K562 (cell line): ENCODE data around the gene LIF. TPM values are rescaled to one million over a fixed set of nuclear protein-coding genes. Genes with fewer than 3 reads are reported as not detected.

Experiments
- ATAC-seq: fragments of 200-7000 bp; cut with Tn5 transposase; 3 replicates; pipeline ENCODE4 v1.9.1; 2020; ENCODE audit warnings: moderate library complexity
- BruUV-seq: library from RNA; stranded (reverse); fragments of 400-500 nt; replicated peaks from 2 replicates; lab custom pipeline; 2021; lab: Mats Ljungman, UMichigan
- CTCF ChIA-PET: fragments of 300-600 bp; formaldehyde crosslinking; extraction: SDS; loops from one replicate; lab custom pipeline; 2021; ENCODE audit warnings: low intra/inter-chr PET ratio; lab: Yijun Ruan, JAX
- POLR2A ChIA-PET: fragments of 300-600, 350-650 bp; sonication (Branson Sonifier 250); formaldehyde crosslinking; extraction: SDS; loops from one replicate; lab custom pipeline; 2021; ENCODE audit warnings: antibody characterized with exemption, inconsistent platforms; lab: Yijun Ruan, JAX
- DNase-seq, 4 experiments: peaks; one replicate each; pipeline versions ENCODE4 v3.0.0 to v3.0.0-alpha.2; 2011 to 2018; ENCODE audit warnings: low spot score in 3 of 4, mixed read lengths in 3 of 4; ENCODE audit errors: extremely low read depth in 1 of 4
- FAIRE-seq: peaks from 2 replicates; lab custom pipeline; 2011; peaks lifted over from hg19 to GRCh38; lab: Jason Lieb, UNC
- H2AFZ ChIP-seq: 2 replicates; pipeline ENCODE4 v1.6.0; 2011; ENCODE audit warnings: low read depth, low read length, control low read depth, inconsistent platforms
- H3K27ac ChIP-seq: fragments of 200-600 bp; 3 replicates; pipeline ENCODE4 v1.8.0; 2011; ENCODE audit warnings: low read depth, mild to moderate bottlenecking, control low read depth, inconsistent platforms, low read length, moderate library complexity, mixed read lengths; ENCODE audit errors: extremely low read depth
- H3K27me3 ChIP-seq, 2 experiments: fragments of 300-600 bp in 1 of 2; 2 replicates in 1 of 2; 3 replicates in 1 of 2; pipeline versions ENCODE4 v1.6.0 to v1.8.0; 2011; ENCODE audit warnings: inconsistent platforms in 2 of 2, low read length in 2 of 2, mild to moderate bottlenecking in 1 of 2, mixed read lengths in 1 of 2, moderate library complexity in 1 of 2; ENCODE audit not compliant: control insufficient read depth in 2 of 2, insufficient read depth in 2 of 2
- H3K36me3 ChIP-seq: fragments of 300-600 bp; 3 replicates; pipeline ENCODE4 v1.8.0; 2011; ENCODE audit warnings: mild to moderate bottlenecking, low read length, inconsistent platforms; ENCODE audit not compliant: control insufficient read depth, insufficient read depth
- H3K4me1 ChIP-seq, 2 experiments: fragments of 200-600 bp in 1 of 2; replicated peaks in 1 of 2; 2 replicates in 1 of 2; 3 replicates in 1 of 2; pipeline versions ENCODE4 v1.5.1 to v1.8.0; 2011; ENCODE audit warnings: inconsistent platforms in 2 of 2, low read length in 2 of 2, mild to moderate bottlenecking in 1 of 2, mixed read lengths in 1 of 2, moderate library complexity in 1 of 2; ENCODE audit not compliant: control insufficient read depth in 2 of 2, insufficient read depth in 2 of 2
- H3K4me2 ChIP-seq: 2 replicates; pipeline ENCODE4 v1.6.1; 2011; ENCODE audit warnings: low read length, control low read depth, inconsistent platforms, mixed read lengths; ENCODE audit not compliant: insufficient read depth
- H3K4me3 ChIP-seq: fragments of 200-600 bp; sonication (generic), shearing (Covaris generic); 2 replicates; pipeline ENCODE4 v1.5.1; 2016; ENCODE audit warnings: control low read depth, inconsistent platforms
- H3K79me2 ChIP-seq: fragments of 200-600 bp; 3 replicates; pipeline ENCODE4 v1.8.0; 2011; ENCODE audit warnings: low read length, inconsistent platforms; ENCODE audit not compliant: control insufficient read depth, insufficient read depth
- H3K9ac ChIP-seq, 2 experiments: 2 replicates each; pipeline versions ENCODE4 v1.6.0 to v1.6.1; 2011; ENCODE audit warnings: low read depth in 2 of 2, low read length in 2 of 2, control low read depth in 1 of 2, inconsistent platforms in 1 of 2, mild to moderate bottlenecking in 1 of 2, mixed read lengths in 1 of 2; ENCODE audit not compliant: insufficient read depth in 1 of 2
- H3K9me1 ChIP-seq: one replicate; pipeline ENCODE4 v1.6.0; 2011; ENCODE audit warnings: inconsistent platforms, mild to moderate bottlenecking, low read length, moderate library complexity; ENCODE audit not compliant: control insufficient read depth, insufficient read depth
- H3K9me3 ChIP-seq: replicated peaks from 2 replicates; pipeline ENCODE4 v1.5.1; 2011; ENCODE audit warnings: low read depth, low read length, inconsistent platforms; ENCODE audit not compliant: control insufficient read depth, insufficient read depth
- H4K20me1 ChIP-seq: replicated peaks from 2 replicates; pipeline ENCODE4 v1.6.1; 2011; ENCODE audit warnings: low read length, inconsistent platforms, mixed read lengths; ENCODE audit not compliant: control insufficient read depth, insufficient read depth
- DNMT1 ChIP-seq: fragments of 450-650 bp; IDR thresholded peaks from 2 replicates; pipeline ENCODE4 v1.6.1; 2016; ENCODE audit warnings: antibody characterized with exemption, mild to moderate bottlenecking
- FOXK2 ChIP-seq, 2 experiments: fragments of 450-650 bp; IDR thresholded peaks in 1 of 2; conservative IDR thresholded peaks in 1 of 2; 2 replicates each; pipeline ENCODE4 v1.6.1; 2016; ENCODE audit warnings: low read depth in 2 of 2, mild to moderate bottlenecking in 1 of 2
- SMAD1 ChIP-seq: fragments of 150-350 bp; IDR thresholded peaks from 2 replicates; pipeline ENCODE4 v1.6.1; 2014; ENCODE audit warnings: low read length, low read depth; ENCODE audit not compliant: partially characterized antibody
- ZFP30 ChIP-seq: fragments of 250-450 bp; sonication (Bioruptor Pico); IDR thresholded peaks from 2 replicates; pipeline ENCODE4 v1.8.0; 2022; ENCODE audit warnings: moderate library complexity, mild to moderate bottlenecking, inconsistent platforms, borderline replicate concordance
- ZKSCAN1 ChIP-seq: fragments of 150-350 bp; IDR thresholded peaks from 2 replicates; pipeline ENCODE4 v1.6.1; 2016; ENCODE audit warnings: low read depth, low read length
- ZNF407 ChIP-seq: fragments of 450-650 bp; IDR thresholded peaks from 2 replicates; pipeline ENCODE4 v1.6.1; 2016; ENCODE audit warnings: low read depth
- WGBS: fragments of 100-300 bp; shearing (Covaris generic); methylation state at CpG from one replicate; pipeline ENCODE4 v1.1.6; 2016; ENCODE audit warnings: low coverage, mixed read lengths; ENCODE audit not compliant: insufficient coverage; ENCODE audit errors: missing lambda C conversion rate; 5-methylcytosine and 5-hydroxymethylcytosine counted together
- in situ Hi-C: fragments of 300-500 bp; cut with MboI; formaldehyde crosslinking; loops from 4 replicates; pipeline ENCODE4 v1.15.0; 2018; ENCODE audit warnings: inconsistent platforms, mixed read lengths
- intact Hi-C: fragments of 100-400 bp; cut with micrococcal nuclease; formaldehyde crosslinking; loops from 2 replicates; pipeline ENCODE4 v1.14.2; 2022
- polyA plus RNA-seq, 8 experiments: library from polyadenylated mRNA; depleted of rRNA in 4 of 8; stranded (reverse) in 5 of 8; unstranded in 3 of 8; fragments of >200 nt; fragmentation: Nextera tagmentation in 2 of 8; fragmentation: Illumina TruSeq in 1 of 8; extraction: Ambion mirVana in 2 of 8; extraction: Trizol in 1 of 8; gene quantifications; 2 replicates each; pipeline versions ENCODE4 v1.2.1 to v1.2.3, GENCODE V29; 2011 to 2014; ENCODE audit warnings: inconsistent platforms in 1 of 8, missing spikeins in 1 of 8
- total RNA-seq, 7 experiments: library from RNA; depleted of rRNA in 6 of 7; stranded (reverse); fragments of >200 nt in 6 of 7; fragmentation: Illumina TruSeq in 2 of 7; extraction: Trizol in 2 of 7; gene quantifications; 2 replicates each; pipeline versions ENCODE4 v1.2.1 to v1.2.3, GENCODE V29; 2011 to 2021; ENCODE audit warnings: low replicate concordance in 1 of 7
- TF ChIP-seq, protein P1 (sequence below): sonication (generic); formaldehyde crosslinking; IDR thresholded peaks from 2 replicates; pipeline ENCODE4 v1.8.0; 2022; ENCODE audit warnings: missing genetic modification reagents, mild to moderate bottlenecking, borderline replicate concordance

Gene LIF
- total and polyA plus RNA-seq, 9 of the 15 experiments (the other 6 are each of a cell fraction or from before 2014, with no cell fraction given), result 0.05 to 0.39 (median 0.18) TPM; not detected in 3

DNA sequence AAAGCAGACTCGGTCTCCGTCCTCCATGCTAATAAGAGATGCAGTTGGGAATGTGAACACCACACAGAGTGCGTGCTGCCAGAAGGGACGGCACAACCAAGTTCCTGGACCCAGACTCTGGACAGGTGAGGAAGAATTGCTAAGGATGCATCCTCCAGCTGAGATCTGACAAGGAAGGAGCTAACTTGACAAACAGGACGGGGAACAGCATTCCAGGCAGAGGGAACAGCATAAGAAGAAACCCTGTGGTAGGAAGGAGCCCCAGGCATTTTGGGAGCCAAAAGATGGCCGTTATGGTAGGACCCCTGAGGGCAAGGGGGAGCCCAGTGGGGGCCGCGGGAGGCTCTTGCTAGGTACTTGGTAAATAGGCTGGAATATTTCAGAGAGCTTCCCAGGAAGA is 14.1 kb upstream of the LIF start (continued):
- TF ChIP-seq FOXK2 (conservative IDR thresholded peaks at IDR 0.05 in 1 of 2, IDR thresholded peaks at IDR 0.05 in 1 of 2; ENCODE audit: low read depth in 2 of 2), result no peak
- TF ChIP-seq, all 486 proteins: peak for 0

- Histone ChIP-seq H3K4me1 (peaks cover 2 to 43% of the 10 kb centered on the region in 2 experiments; a peak in 2 of 5 replicates), H3K9ac (no peak overlapping the region), H3K36me3 (no peaks in the 10 kb centered on the region), H2AFZ (no peak overlapping the region), H3K4me3 (no peak overlapping the region), H3K27ac (no peak overlapping the region), H3K9me3 (no peaks in the 10 kb centered on the region), H3K79me2 (no peaks in the 10 kb centered on the region), H4K20me1 (no peaks in the 10 kb centered on the region), H3K9me1 (no peaks in the 10 kb centered on the region), H3K4me2 (no peak overlapping the region), H3K27me3 (no peaks in the 10 kb centered on the region)
- ChIA-PET CTCF (no interaction called here), POLR2A (interaction anchor here (0.6 to 1.6 kb wide), 4 partner anchors 27 to 627 kb away, joined by 3 to 6 read pairs (median 4); no protein-coding TSS in a partner anchor)
- BruUV-seq, result no TSS peak
- no peak for DNase-seq
- ATAC-seq, result no peak
- intact Hi-C loops, result no loop called here
- FAIRE-seq, result no peak
- WGBS, result 44% methylated on average over 4 of the region's 11 CpGs
- in situ Hi-C loops, result no loop called here
- TF ChIP-seq ZNF407 (no peak), DNMT1 (no peak), SMAD1 (no peak), ZKSCAN1 (peak; percentile 87), ZFP30 (CRISPR knock-in tag) (no peak)
- TF ChIP-seq, protein P1, sequence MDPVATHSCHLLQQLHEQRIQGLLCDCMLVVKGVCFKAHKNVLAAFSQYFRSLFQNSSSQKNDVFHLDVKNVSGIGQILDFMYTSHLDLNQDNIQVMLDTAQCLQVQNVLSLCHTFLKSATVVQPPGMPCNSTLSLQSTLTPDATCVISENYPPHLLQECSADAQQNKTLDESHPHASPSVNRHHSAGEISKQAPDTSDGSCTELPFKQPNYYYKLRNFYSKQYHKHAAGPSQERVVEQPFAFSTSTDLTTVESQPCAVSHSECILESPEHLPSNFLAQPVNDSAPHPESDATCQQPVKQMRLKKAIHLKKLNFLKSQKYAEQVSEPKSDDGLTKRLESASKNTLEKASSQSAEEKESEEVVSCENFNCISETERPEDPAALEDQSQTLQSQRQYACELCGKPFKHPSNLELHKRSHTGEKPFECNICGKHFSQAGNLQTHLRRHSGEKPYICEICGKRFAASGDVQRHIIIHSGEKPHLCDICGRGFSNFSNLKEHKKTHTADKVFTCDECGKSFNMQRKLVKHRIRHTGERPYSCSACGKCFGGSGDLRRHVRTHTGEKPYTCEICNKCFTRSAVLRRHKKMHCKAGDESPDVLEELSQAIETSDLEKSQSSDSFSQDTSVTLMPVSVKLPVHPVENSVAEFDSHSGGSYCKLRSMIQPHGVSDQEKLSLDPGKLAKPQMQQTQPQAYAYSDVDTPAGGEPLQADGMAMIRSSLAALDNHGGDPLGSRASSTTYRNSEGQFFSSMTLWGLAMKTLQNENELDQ, result no peak
These were observed 13.7 kb upstream of the LIF start for GRCh38 chr22:30260276-30260675.
